OCI-LY7 (cell line): ENCODE measurements around the gene RTEL1.

Experiments
- CTCF ChIP-seq: fragments of 200-600 bp; sonication (generic); conservative IDR thresholded peaks from 2 replicates; pipeline ENCODE4 v1.5.1; 2014; ENCODE audit warnings: mild to moderate bottlenecking, antibody characterized with exemption, low read length, moderate library complexity, mixed read lengths
- EZH2phosphoT487 ChIP-seq: fragments of 200-600 bp; sonication (generic); IDR thresholded peaks from 2 replicates; pipeline ENCODE4 v1.6.1; 2018; ENCODE audit warnings: low read depth, borderline replicate concordance, mild to moderate bottlenecking, mixed run types, antibody characterized with exemption, low read length, moderate library complexity, mixed read lengths

- TF ChIP-seq CTCF (no peak), EZH2phosphoT487 (no peak)
Observed at GRCh38 chr20:63737945-63738686, 80.0 kb downstream of the RTEL1 start.
